Endothelial cell of umbilical vein (primary cell): ENCODE results near the gene FGR. TPM values are rescaled to one million over a fixed set of nuclear protein-coding genes. Genes with fewer than 3 reads are reported as not detected.

Experiments used
- polyA plus RNA-seq, 4 experiments: library from polyadenylated mRNA; depleted of rRNA in 3 of 4; stranded (reverse) in 3 of 4; unstranded in 1 of 4; fragments of >200 nt; gene quantifications; 2 replicates each; pipeline versions ENCODE4 v1.2.1 to v1.2.3, GENCODE V29; 2011 to 2012; ENCODE audit warnings: missing spikeins in 1 of 4
- small RNA-seq: library from RNA; depleted of rRNA; stranded (forward); fragments of <200 nt; gene quantifications from one replicate; pipeline ENCODE3, GENCODE V24; 2012; ENCODE audit warnings: low replicate concordance, low read depth; ENCODE audit not compliant: insufficient read depth, insufficient read length
- total RNA-seq: library from RNA; stranded (reverse); gene quantifications from 2 replicates; pipeline ENCODE4 v1.2.3, GENCODE V29; 2021

Gene FGR
- total and polyA plus RNA-seq, 2 donors (not counting 3 experiments of a cell fraction or from before 2014, with no cell fraction given): 0.18 TPM; not detected in 1

Small RNA genes lying within 50 kb of the gene (small RNA-seq; reads per million reads assigned to genes)
- gene AL031729.1: not detected
- gene RNU6-949P: not detected

Other genes with a start within 250 kb of the FGR start
- gene GPR3, start 242.6 kb downstream of the FGR start, total RNA-seq: 1.8 and 2.4 TPM in 2 replicates
- gene GPR3, start 242.6 kb downstream of the FGR start, polyA plus RNA-seq: 1.8 and 2.2 TPM in 2 replicates
- 169 and 172 TPM in 2 replicates for gene WASF2, start 145.0 kb downstream of the FGR start, total RNA-seq
- 75.3 and 76.9 TPM in 2 replicates for gene WASF2, start 145.0 kb downstream of the FGR start, polyA plus RNA-seq
- 32.1 and 33.0 TPM in 2 replicates for gene AHDC1, start 31.0 kb downstream of the FGR start, total RNA-seq
- gene AHDC1, start 31.0 kb downstream of the FGR start, polyA plus RNA-seq: 7.0 and 7.8 TPM in 2 replicates
- 20.0 and 28.4 TPM in 2 replicates for gene IFI6, start 37.0 kb upstream of the FGR start, total RNA-seq
- 47.9 and 58.0 TPM in 2 replicates for gene IFI6, start 37.0 kb upstream of the FGR start, polyA plus RNA-seq
- gene FAM76A, start 90.8 kb upstream of the FGR start, total RNA-seq: 11.9 and 12.8 TPM in 2 replicates
- 1.8 and 1.9 TPM in 2 replicates for gene FAM76A, start 90.8 kb upstream of the FGR start, polyA plus RNA-seq
- gene STX12, start 138.0 kb upstream of the FGR start, total RNA-seq: 83.8 and 90.3 TPM in 2 replicates
- 26.1 and 28.7 TPM in 2 replicates for gene STX12, start 138.0 kb upstream of the FGR start, polyA plus RNA-seq
- gene PPP1R8, start 195.6 kb upstream of the FGR start, total RNA-seq: 45.4 and 48.5 TPM in 2 replicates
- gene PPP1R8, start 195.6 kb upstream of the FGR start, polyA plus RNA-seq: 32.3 and 39.0 TPM in 2 replicates
- 6.3 and 11.1 TPM in 2 replicates for gene THEMIS2, start 237.4 kb upstream of the FGR start, total RNA-seq
- gene THEMIS2, start 237.4 kb upstream of the FGR start, polyA plus RNA-seq: 15.3 and 15.7 TPM in 2 replicates